Ovary (tissue), 10 donors: ENCODE results near the gene HORMAD1. TPM values are rescaled to one million over a fixed set of nuclear protein-coding genes. Genes with fewer than 3 reads are reported as not detected.
"Not testable (repeated sequence)": the region's sequence is repeated elsewhere in the genome, so short reads cannot be mapped to it uniquely, and the experiment has no call there.

Source experiments
- DNase-seq, 5 donors: peaks; one replicate each; pipeline ENCODE4 v3.0.0-alpha.2; 2019 to 2020
- H3K27ac ChIP-seq, 2 donors: fragments of 200-600 bp; one replicate each; pipeline versions ENCODE4 v1.5.1 to v1.8.0; 2019 to 2022
- H3K27me3 ChIP-seq: fragments of 200-600 bp; one replicate; pipeline ENCODE4 v1.8.0; 2022
- H3K36me3 ChIP-seq: fragments of 200-600 bp; sonication (generic); one replicate; pipeline ENCODE4 v1.5.1; 2019
- H3K4me1 ChIP-seq: one replicate; pipeline ENCODE4 v1.8.1; 2013; ENCODE audit warnings: mild to moderate bottlenecking, moderate library complexity; ENCODE audit not compliant: insufficient read depth
- H3K4me3 ChIP-seq: fragments of 200-600 bp; sonication (generic); one replicate; pipeline ENCODE4 v1.5.1; 2017
- H3K9me3 ChIP-seq, 2 donors: fragments of 200-600 bp in 1 of 2; sonication (generic) in 1 of 2; one replicate each; pipeline versions ENCODE4 v1.5.1 to v1.8.1; 2013 to 2019; ENCODE audit warnings: mild to moderate bottlenecking in 1 of 2, moderate library complexity in 1 of 2
- EP300 ChIP-seq: sonication (generic); formaldehyde crosslinking; IDR thresholded peaks from one replicate; pipeline ENCODE4 v1.6.1; 2017; ENCODE audit warnings: antibody characterized with exemption
- POLR2A ChIP-seq: fragments of 450-650 bp; IDR thresholded peaks from one replicate; pipeline ENCODE4 v1.6.1; 2017; ENCODE audit warnings: antibody characterized with exemption, mild to moderate bottlenecking, moderate library complexity
- WGBS, 3 donors: extraction: QIAGEN DNeasy Blood & Tissue Kit in 1 of 3; methylation state at CpG; one replicate each; pipeline versions ENCODE4 v1.1.5 to v1.1.7; 2013 to 2017; 5-methylcytosine and 5-hydroxymethylcytosine counted together
- intact Hi-C, 4 donors: fragments of 100-400 bp; cut with DNase I; formaldehyde crosslinking; loops; one replicate each; pipeline versions ENCODE4 v1.11.0 to v1.15.1; 2022 to 2023
- long read RNA-seq, 3 donors: library from polyadenylated mRNA in 2 of 3; unstranded in 2 of 3; transcript quantifications; one replicate each; pipeline ENCODE4 v2.0.0 and lab custom pipeline, GENCODE V29; 2021 to 2026
- polyA plus RNA-seq, 2 donors: library from polyadenylated mRNA; stranded (reverse); fragments of 200-250 nt in 1 of 2; fragments of 350-450 nt in 1 of 2; fragmentation: Illumina TruSeq in 1 of 2; extraction: RNeasy Lipid Tissue Mini Kit (QIAGEN cat#74804) in 1 of 2; gene quantifications; one replicate each; pipeline ENCODE4 v1.2.3, GENCODE V29; 2013 to 2014
- total RNA-seq, 7 donors: library from RNA; depleted of rRNA in 2 of 7; stranded (reverse); fragments of >200 nt in 2 of 7; fragmentation: NEBNext Ultra II Directional in 3 of 7; extraction: Animal tissue kit (Norgen Biotek cat#: 25700) in 3 of 7; gene quantifications; one replicate each; pipeline versions ENCODE4 v1.1.0 to v1.2.4, GENCODE V29; 2016 to 2023
- TF ChIP-seq, protein P1 (sequence below), 3 donors: fragments of 450-650 bp in 2 of 3; fragments of 200-600 bp in 1 of 3; IDR thresholded peaks; one replicate each; pipeline versions ENCODE4 v1.5.1 to v1.8.0; 2016 to 2022; ENCODE audit warnings: antibody characterized with exemption in 3 of 3, mild to moderate bottlenecking in 1 of 3
- donor health status: DM: no; HTN: no; CAD: no; lungs with moderate emphysema.
- donor health status: DM: no; HTN: no; CAD: no.
- donor health status: Bipolar disorder and iron deficiency.
- donor health status: DM: yes; HTN: yes; CAD: no.
- donor health status: DM: no; HTN: no; CAD: no.
- donor health status: DM: yes; HTN: yes; CAD: no.

The HORMAD1 gene, protein sequence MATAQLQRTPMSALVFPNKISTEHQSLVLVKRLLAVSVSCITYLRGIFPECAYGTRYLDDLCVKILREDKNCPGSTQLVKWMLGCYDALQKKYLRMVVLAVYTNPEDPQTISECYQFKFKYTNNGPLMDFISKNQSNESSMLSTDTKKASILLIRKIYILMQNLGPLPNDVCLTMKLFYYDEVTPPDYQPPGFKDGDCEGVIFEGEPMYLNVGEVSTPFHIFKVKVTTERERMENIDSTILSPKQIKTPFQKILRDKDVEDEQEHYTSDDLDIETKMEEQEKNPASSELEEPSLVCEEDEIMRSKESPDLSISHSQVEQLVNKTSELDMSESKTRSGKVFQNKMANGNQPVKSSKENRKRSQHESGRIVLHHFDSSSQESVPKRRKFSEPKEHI
- total RNA-seq: not detected
- under 1 TPM in 1 of 2 donors, not detected in 1; 0.10 TPM for polyA plus RNA-seq
- long read RNA-seq, donor 1: 0 reads
- long read RNA-seq, donor 2, transcript HORMAD1-202 (15 exons, 1,692 nt): major isoform, 16 of 23 reads
- long read RNA-seq, donor 2, partial matches to known transcripts: 0 of 23 reads
- long read RNA-seq, donor 2, other reads (novel, unspliced or antisense): 6 of 23 reads
- long read RNA-seq, donor 3: 0 reads

DNA sequence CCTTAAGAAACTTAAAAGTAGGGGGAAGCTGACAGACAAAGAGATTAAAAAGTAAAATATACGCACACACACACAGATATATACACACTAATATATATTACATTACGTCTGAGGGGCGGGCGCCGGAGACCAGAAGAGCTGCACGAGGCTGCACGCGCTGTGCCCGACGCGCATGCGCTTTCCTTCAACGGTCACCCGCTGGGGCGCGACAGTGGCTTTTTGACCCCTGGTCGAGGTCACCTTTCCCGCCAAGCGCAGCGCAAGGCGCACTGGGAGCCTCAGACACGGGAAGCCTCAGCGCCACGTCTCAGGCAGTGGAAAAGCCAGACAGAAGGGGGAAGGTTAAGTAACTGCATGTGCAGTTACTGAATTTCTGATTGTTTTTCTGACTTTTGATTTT lies at the start of gene HORMAD1:
HORMAD1 (minus strand) TSS at position 193 of the 400 bp plus-strand sequence. CDS start 1,390 bp downstream, outside the sequence.
- Histone ChIP-seq H3K9me3 (no peaks in the 10 kb centered on the region), H3K27me3 (no peaks in the 10 kb centered on the region), H3K4me1 (no peaks in the 10 kb centered on the region), H3K36me3 (no peaks in the 10 kb centered on the region), H3K4me3 (no peak within 1 kb of the TSS), H3K27ac (no peak within 1 kb of the TSS)
- DNase-seq: no peak
- 95 to 96% (median 96%) methylated on average over 24 of the region's 24 CpGs for WGBS, 3 donors
- no peak for TF ChIP-seq EP300
- TF ChIP-seq, protein P1, sequence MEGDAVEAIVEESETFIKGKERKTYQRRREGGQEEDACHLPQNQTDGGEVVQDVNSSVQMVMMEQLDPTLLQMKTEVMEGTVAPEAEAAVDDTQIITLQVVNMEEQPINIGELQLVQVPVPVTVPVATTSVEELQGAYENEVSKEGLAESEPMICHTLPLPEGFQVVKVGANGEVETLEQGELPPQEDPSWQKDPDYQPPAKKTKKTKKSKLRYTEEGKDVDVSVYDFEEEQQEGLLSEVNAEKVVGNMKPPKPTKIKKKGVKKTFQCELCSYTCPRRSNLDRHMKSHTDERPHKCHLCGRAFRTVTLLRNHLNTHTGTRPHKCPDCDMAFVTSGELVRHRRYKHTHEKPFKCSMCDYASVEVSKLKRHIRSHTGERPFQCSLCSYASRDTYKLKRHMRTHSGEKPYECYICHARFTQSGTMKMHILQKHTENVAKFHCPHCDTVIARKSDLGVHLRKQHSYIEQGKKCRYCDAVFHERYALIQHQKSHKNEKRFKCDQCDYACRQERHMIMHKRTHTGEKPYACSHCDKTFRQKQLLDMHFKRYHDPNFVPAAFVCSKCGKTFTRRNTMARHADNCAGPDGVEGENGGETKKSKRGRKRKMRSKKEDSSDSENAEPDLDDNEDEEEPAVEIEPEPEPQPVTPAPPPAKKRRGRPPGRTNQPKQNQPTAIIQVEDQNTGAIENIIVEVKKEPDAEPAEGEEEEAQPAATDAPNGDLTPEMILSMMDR (IDR thresholded peaks at IDR 0.05): no peak
- TF ChIP-seq POLR2A: no peak
- intact Hi-C loops: no loop called here

DNA sequence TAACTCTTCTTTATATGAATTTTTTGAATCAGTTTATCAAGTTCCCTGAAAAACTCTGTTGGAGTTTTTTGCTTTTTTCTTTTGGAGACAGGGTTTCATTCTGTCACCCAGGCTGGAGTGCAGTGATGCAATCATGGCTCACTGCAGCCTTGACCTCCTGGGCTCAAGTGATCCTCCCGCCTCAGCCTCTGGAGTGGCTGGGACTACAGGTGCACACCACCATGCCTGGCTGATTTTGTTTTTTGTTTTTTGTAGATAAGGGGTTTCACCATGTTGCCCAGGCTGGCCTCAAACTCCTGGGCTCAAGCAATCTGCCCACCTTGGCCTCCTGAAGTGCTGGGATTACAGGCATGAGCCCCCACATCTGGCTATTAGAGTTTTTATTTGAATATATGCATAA lies 47.0 kb upstream of the HORMAD1 start:
- 24 to 64% (median 36%) methylated on average over 1 of the region's 1 CpG for WGBS, 3 donors

DNA sequence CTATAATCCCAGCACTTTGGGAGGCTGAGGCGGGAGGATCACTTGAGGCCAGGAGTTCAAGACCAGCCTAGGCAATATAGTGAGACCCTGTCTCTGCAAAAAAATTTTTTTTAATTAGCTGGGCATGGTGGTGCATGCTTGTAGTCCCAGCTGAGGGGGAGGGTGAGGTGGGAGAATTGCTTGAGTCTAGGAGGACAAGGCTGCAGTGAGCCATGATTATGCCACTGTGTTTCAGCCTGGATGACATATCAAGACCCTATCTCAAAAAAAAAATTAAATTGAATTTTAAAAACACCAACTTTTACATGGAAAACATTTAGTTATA lies 45.2 kb upstream of the HORMAD1 start:
- H3K4me3 ChIP-seq, DNase-seq, H3K9me3 ChIP-seq, H3K36me3 ChIP-seq, intact Hi-C loops, H3K27me3 ChIP-seq, H3K4me1 ChIP-seq: not testable (repeated sequence)
- 88 to 100% (median 94%) methylated on average over 1 of the region's 1 CpG for WGBS, 3 donors
- peak overlapping the region in 1 of 2 donors; percentile 63 for H3K27ac ChIP-seq

More for the DNA sequence above, 47.0 kb upstream of the HORMAD1 start:
- H3K9me3 ChIP-seq, H3K4me1 ChIP-seq, intact Hi-C loops, H3K27me3 ChIP-seq, H3K36me3 ChIP-seq, H3K27ac ChIP-seq, H3K4me3 ChIP-seq: not testable (repeated sequence)
- DNase-seq: peak in 1 of 5 donors; percentile 24

DNA sequence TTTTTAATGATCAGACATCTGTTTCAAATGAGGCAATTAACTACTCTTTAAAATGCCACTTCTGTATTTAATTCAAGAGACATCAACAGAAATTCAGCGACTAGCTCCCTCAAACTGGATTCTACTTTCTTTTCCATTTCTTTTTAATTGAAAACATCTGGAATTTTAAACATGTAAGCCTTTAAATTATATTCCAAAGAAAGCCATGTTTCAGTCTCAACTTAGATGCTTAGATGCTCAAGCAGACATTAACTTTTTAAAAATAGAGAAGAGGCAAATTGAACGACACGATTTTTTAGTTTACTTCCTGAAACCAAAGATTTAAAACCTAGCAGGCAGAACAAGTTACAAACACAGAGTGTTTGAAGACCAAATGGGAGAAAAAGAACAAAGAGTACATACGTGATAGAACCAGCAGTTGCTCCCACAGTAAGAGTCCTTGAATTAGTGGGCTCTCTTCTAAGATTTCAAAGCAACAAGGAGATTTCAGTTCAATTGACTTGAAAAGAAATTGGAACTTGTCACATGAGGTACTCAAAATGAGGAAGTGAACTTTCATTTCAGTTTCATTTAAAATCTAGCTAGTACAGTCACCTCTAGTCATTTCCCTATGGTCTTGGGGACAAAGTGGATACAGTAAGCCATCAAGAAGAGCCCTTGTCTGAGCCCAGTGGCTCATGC lies 44.7 kb upstream of the HORMAD1 start, which contains the start of gene CTSS:
CTSS (minus strand) TSS at position 483 of the 681 bp plus-strand sequence. CDS start 1,015 bp downstream, outside the sequence.
- Histone ChIP-seq H3K4me1 (no peaks in the 10 kb centered on the region), H3K4me3 (peak within 1 kb of the TSS; percentile 33), H3K27ac (peak within 1 kb of the TSS in 1 of 2 donors; percentile 63), H3K9me3 (no peaks in the 10 kb centered on the region), H3K36me3 (no peaks in the 10 kb centered on the region), H3K27me3 (no peaks in the 10 kb centered on the region)
- no peak for TF ChIP-seq EP300
- TF ChIP-seq, protein P1 (IDR thresholded peaks at IDR 0.05): no peak
- intact Hi-C loops: no loop called here
- 1 to 2% (median 2%) methylated on average over 4 of the region's 4 CpGs for WGBS, 3 donors
- DNase-seq: no peak

DNA sequence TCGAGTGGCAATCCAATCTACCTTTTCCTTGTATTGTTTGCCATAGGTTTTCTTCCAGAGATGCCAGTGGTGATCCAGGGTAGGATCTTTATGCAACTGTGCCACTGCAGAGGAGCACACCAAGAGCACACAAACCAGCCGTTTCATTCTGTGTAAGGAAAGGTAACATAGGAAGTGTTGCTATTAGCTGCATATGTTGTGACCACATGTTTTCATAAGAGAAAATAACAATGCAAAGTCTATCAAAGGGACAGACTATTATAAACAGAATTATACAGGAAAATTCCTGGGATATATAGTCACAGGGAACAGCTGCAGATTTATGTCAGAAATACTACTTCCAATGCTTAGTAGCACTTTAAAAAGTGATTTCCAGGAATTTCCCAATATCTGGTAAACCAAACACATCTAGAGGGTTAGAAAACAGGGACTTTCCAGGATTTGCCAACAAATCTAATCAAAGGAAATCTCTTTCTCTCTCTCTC lies 44.0 kb upstream of the HORMAD1 start:
- H3K4me1 ChIP-seq: no peaks in the 10 kb centered on the region
- no peaks in the 10 kb centered on the region for H3K36me3 ChIP-seq
- TF ChIP-seq POLR2A: no peak
- TF ChIP-seq EP300: no peak
- TF ChIP-seq, protein P1 (IDR thresholded peaks at IDR 0.05): no peak
- no peak for DNase-seq
- 47 to 52% (median 48%) methylated on average over 2 of the region's 2 CpGs for WGBS, 3 donors
- intact Hi-C loops: no loop called here
- no peak overlapping the region for H3K27ac ChIP-seq
- peak overlapping the region; percentile 33 for H3K4me3 ChIP-seq
- H3K9me3 ChIP-seq: no peaks in the 10 kb centered on the region
- no peaks in the 10 kb centered on the region for H3K27me3 ChIP-seq
